NCI-H1105 (cell line): Measurements from ENCODE around the gene CLRN1.

Source experiments
- DNase-seq: peaks from one replicate; lab custom pipeline; 2025; lab: John Stamatoyannopoulos, UW

CLRN1 gene

GRCh38 chr3:150975086-150975991, 2.8 kb upstream of the CLRN1 start:
- no peak for DNase-seq

GRCh38 chr3:150970665-150971324, 1.7 kb downstream of the CLRN1 start:
- no peak for DNase-seq

- DNase-seq, result no peak
Measured at GRCh38 chr3:150968341-150969035, 4.0 kb downstream of the CLRN1 start.

- DNase-seq, result no peak
Measured at GRCh38 chr3:150965436-150965835, 7.1 kb downstream of the CLRN1 start.

- DNase-seq, result no peak
Measured at GRCh38 chr3:150961949-150962348, 10.6 kb downstream of the CLRN1 start.

GRCh38 chr3:150960708-150961684, 11.5 kb downstream of the CLRN1 start:
- no peak for DNase-seq

GRCh38 chr3:150958683-150959082, 13.8 kb downstream of the CLRN1 start:
- no peak for DNase-seq

GRCh38 chr3:150956376-150956775, 16.2 kb downstream of the CLRN1 start:
- no peak for DNase-seq

GRCh38 chr3:150951923-150952322, 20.6 kb downstream of the CLRN1 start:
- DNase-seq, result no peak

- DNase-seq, result no peak
Measured at GRCh38 chr3:150945226-150946032, 27.1 kb downstream of the CLRN1 start.

- no peak for DNase-seq
Measured at GRCh38 chr3:150942221-150942620, 30.3 kb downstream of the CLRN1 start.

- no peak for DNase-seq
Measured at GRCh38 chr3:150936693-150937092, 35.8 kb downstream of the CLRN1 start.

GRCh38 chr3:150933473-150933995, 39.0 kb downstream of the CLRN1 start:
- DNase-seq, result no peak

GRCh38 chr3:150931745-150932144, 40.8 kb downstream of the CLRN1 start:
- DNase-seq, result no peak

- no peak for DNase-seq
Measured at GRCh38 chr3:150930839-150931238, 41.7 kb downstream of the CLRN1 start.

GRCh38 chr3:150928234-150928633, 44.3 kb downstream of the CLRN1 start:
- no peak for DNase-seq

- DNase-seq, result no peak
Measured at GRCh38 chr3:150926328-150926727, 46.2 kb downstream of the CLRN1 start.

GRCh38 chr3:150925751-150926201, 46.8 kb downstream of the CLRN1 start:
- peak; percentile 82 for DNase-seq

GRCh38 chr3:150922611-150923010, 49.9 kb downstream of the CLRN1 start:
- DNase-seq, result no peak

GRCh38 chr3:150921209-150921608, 51.3 kb downstream of the CLRN1 start:
- DNase-seq, result no peak
